Measurements from ENCODE around the gene TBCK.
A peak's percentile ranks its signal among the peaks of the same experiment; 100 is the strongest.
"Not testable (repeated sequence)": the region's sequence is repeated elsewhere in the genome, so short reads cannot be mapped to it uniquely, and the experiment has no call there.

The TBCK gene

DNA sequence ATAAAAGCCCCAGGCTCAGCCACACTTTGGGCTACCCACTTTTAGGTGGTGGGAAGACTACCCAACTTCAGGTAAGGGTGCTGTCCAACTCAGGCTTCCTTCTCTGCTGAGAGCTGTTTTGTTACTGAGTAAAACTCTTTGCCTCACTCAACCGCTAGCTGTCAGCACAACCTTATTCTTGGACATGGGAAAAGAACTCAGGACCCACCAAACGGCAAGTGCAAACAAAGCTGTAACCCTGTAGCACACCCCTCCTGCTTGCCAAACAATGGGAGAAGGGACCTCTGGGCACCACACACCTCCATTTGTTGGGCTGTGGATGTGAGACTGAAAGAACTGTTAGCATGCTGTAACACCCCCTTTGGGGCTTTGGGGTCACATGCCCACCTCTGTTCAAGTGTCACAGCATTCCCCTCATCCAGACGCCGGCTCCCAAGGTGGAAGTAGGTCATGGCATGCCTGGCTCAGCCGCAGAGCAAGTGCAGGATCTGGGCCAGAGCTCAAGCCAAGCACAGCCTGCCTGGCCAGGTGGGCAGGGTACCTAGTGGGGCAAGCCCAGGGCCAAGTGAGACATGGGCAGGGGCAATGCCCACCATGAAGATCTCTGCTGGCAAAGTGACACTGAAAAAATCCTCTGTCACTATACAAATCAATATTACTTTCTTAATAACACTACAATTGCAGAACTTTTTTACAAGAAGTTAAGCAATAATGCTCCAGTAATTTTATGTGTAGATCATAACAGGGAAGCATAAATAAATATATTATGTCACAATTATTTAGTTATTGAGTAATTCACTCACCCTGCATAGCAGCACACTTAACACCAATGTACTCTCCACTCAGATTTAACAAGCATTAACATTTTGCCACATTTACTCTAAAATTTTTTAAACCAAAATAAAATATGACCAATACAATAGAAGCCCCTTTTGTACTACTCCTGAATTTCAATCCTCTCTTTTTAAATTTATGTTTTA is 107.2 kb downstream of the TBCK start:
- no peak for DNase-seq

DNA sequence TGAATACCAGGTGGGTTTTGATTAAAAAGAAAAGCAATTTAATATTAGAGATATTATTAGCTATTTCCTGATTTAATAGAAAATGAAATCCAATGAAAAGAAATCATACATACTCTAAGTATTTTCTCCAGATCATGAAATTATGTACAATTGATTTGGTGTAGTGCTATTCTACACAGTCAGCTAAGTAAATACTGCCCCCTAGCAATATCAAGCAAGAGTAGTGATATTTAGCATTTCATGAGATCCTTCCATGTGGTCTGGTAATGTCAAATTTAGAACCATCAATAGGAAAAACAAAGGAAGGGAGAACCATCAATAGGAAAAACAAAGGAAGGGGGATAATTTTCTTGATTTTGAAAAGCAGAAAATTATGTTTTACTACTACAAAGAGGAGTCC is 114.6 kb downstream of the TBCK start:
- DNase-seq = peak; percentile 34

- no peak for DNase-seq
These were observed 120.5 kb downstream of the TBCK start for GRCh38 chr4:106195435-106195950.

GRCh38 chr4:106194801-106195200 is 121.2 kb downstream of the TBCK start:
- DNase-seq = no peak

DNA sequence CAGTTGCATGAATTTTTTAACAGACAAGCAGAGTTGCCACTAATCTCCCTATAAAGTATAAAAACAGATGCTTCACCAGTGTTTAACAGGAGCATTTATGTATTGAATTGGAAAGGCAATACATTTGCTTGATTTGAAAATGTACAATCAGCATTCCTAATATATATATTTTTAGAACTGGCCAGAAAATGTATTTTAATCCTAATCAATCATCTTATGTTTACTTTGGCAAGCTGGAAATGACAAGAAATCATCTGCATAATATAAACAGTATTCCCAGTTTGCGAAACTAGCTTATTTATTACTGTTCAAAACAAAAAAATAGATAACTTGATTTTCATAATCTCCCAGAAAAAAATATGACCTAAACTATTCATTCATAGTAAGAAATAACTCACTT is 123.9 kb downstream of the TBCK start:
- no peak for DNase-seq

GRCh38 chr4:106186201-106186600 is 129.8 kb downstream of the TBCK start:
- no peak for DNase-seq

DNA sequence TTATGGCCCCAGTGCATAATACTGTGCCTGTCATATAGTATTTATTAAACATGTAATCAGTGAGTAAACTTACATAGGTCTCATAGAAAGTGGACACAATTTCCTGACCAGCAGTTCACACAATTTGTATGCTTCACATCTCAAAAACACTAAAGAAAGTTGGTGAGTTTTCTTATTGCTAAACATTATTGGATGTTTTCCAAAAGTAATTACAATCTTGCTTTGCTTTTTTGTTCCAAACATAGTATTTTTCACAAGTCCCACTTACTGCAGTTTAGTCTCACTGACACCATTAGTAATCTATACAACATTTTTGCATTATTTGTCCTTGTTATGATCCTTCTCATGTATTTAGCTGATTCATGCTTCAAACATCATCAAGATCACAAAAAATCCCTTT is 132.5 kb downstream of the TBCK start:
- DNase-seq = no peak

- no peak for DNase-seq
These were observed 143.1 kb downstream of the TBCK start for GRCh38 chr4:106172861-106173260.

- no peak for DNase-seq
These were observed 150.5 kb downstream of the TBCK start for GRCh38 chr4:106165351-106166010.

DNA sequence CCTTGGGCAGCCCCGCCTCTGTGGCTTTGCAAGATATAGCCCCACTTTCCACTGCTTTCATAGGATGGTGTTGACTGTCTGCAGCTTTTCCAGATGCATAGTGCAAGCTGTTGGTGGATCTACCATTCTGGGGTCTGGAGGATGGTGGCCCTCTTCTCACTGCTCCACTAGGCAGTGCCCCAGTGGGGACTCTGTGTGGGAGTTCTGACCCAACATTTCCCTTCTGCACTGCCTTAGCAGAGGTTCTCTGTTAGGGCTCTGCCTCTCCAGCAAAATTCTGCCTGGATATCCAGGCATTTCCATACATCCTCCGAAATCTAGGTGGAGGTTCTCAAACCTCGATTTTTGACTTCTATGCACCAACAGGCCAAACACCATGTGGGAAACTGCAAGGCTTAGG is 153.7 kb downstream of the TBCK start:
- no peak for DNase-seq

GRCh38 chr4:106160560-106160959 is 155.4 kb downstream of the TBCK start:
- no peak for DNase-seq

- DNase-seq = no peak
These were observed 166.1 kb downstream of the TBCK start for GRCh38 chr4:106149911-106150310.

DNA sequence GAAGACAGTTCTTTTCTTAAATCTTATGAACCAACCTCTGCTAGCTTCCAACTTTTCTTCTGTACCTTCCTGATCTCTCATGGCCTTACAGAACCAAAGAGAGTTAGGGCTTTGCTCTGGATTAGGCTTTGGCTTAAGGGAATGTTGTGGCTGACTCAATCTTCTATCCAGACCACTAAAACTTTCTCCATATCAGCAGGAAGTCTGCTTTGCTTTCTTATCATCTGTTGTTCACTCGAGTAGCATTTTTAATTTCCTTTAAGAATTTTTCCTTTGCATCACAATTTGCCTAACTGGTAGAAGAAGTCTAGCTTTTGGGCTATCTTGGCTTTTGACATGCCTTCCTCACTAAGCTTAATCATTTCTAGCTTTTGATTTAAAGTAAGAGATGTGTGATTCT is 167.0 kb downstream of the TBCK start:
- no peak for DNase-seq

GRCh38 chr4:106142616-106143127 is 173.3 kb downstream of the TBCK start:
- DNase-seq = no peak

- no peak for DNase-seq
These were observed 175.4 kb downstream of the TBCK start for GRCh38 chr4:106140601-106141000.

GRCh38 chr4:106136777-106137331 is 179.2 kb downstream of the TBCK start:
- DNase-seq = no peak

DNA sequence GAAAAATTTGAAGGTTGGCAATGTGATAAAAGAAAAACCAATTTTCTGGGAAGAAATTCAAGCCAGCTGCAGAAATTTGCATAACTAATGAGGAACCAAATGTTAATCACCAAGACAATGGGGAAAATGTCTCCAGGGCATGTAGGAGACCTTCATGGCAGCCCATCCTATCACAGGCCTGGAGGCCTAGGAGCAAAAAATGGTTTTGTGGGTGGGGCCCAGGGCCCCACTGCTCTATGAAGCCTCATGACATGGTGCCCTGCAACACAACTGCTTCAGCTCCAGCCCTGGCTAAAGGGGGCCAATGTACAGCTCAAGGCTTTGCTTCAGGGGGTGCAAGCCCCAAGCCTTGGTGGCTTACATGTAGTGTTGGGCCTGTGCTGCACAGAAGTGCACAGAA is 184.0 kb downstream of the TBCK start:
- DNase-seq = no peak

DNA sequence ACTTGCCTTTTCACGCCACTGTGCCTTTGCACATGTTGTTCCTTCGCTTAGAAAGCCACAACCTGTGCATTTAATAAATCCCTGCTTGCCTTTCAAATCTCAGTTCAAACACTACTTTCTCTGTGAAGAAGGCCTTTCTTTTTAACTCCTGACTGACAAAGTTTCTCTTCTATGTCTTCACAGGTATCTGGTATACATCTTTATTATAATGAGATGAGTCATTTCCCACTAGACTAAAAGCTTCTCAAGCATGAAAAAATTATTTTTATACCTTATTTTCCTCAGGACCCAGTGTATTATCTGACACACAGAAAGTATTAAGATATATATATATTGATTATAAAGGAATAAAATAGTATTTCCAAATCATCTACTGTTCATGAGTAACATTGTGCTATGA is 189.9 kb downstream of the TBCK start:
- no peak for DNase-seq

DNA sequence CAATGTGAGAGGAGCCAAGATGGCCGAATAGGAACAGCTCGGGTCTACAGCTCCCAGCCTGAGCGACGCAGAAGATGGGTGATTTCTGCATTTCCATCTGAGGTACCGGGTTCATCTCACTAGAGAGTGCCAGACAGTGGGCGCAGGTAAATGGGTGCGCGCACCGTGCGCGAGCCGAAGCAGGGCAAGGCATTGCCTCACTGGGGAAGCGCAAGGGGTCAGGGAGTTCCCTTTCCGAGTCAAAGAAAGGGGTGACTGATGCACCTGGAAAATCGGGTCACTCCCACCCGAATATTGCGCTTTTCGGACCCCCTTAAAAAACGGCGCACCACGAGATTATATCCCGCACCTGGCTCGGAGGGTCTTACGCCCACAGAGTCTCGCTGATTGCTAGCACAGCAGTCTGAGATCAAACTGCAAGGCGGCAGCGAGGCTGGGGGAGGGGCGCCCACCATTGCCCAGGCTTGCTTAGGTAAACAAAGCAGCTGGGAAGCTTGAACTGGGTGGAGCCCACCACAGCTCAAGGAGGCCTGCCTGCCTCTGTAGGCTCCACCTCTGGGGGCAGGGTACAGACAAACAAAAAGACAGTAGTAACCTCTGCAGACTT is 196.0 kb downstream of the TBCK start:
- not testable (repeated sequence) for DNase-seq

DNA sequence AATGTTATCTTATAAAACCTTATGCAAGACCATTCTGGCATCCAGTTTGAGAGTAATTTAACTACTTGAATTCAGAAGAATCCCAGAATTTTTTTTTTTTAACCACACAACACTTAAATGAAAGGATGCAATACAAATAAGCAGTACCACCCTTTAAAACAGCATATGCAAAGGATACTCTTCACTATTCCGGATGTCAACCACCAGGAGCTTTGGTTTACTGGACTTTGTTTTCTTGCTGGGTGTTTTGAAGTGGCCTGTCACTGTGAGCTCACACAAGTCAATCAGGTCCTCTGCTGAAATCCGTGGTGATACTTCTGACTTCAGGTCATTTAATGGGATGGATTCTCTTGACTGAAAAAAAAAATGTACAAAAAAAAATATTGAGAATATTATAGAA is 200.0 kb downstream of the TBCK start:
- DNase-seq = no peak

GRCh38 chr4:106114270-106114669 is 201.7 kb downstream of the TBCK start:
- no peak for DNase-seq

GRCh38 chr4:106111778-106112469 is 204.1 kb downstream of the TBCK start:
- DNase-seq = not testable (repeated sequence)

Data from COR-L47 (cell line).